T-helper 2 cell treated with Interferon-gamma antibody and Interleukin-4, amounts not matched to agents 5 μg/mL and 100 μg/mL, for 36 hours (primary cell): ENCODE measurements around the gene ZNF746.
"Not testable (repeated sequence)": the region's sequence is repeated elsewhere in the genome, so short reads cannot be mapped to it uniquely, and the experiment has no call there.

Experiments
- DNase-seq: peaks from one replicate; pipeline ENCODE4 v3.0.0; 2021; ENCODE audit warnings: low spot score
- H3K27ac Mint-ChIP-seq: one replicate; pipeline ENCODE4 v1.8.0; 2021; ENCODE audit warnings: mild to moderate bottlenecking, mixed read lengths
- H3K27me3 Mint-ChIP-seq: one replicate; pipeline ENCODE4 v1.8.0; 2021; ENCODE audit warnings: low read depth, mixed read lengths
- H3K36me3 Mint-ChIP-seq: one replicate; pipeline ENCODE4 v1.8.0; 2021; ENCODE audit warnings: low read depth, mixed read lengths
- H3K4me1 Mint-ChIP-seq: one replicate; pipeline ENCODE4 v1.8.0; 2021; ENCODE audit warnings: low read depth, mixed read lengths
- H3K4me3 Mint-ChIP-seq: one replicate; pipeline ENCODE4 v1.8.0; 2022; ENCODE audit warnings: mild to moderate bottlenecking, moderate library complexity, mixed read lengths
- H3K9me3 Mint-ChIP-seq: one replicate; pipeline ENCODE4 v1.8.0; 2021; ENCODE audit warnings: mixed read lengths

Gene ZNF746

DNA sequence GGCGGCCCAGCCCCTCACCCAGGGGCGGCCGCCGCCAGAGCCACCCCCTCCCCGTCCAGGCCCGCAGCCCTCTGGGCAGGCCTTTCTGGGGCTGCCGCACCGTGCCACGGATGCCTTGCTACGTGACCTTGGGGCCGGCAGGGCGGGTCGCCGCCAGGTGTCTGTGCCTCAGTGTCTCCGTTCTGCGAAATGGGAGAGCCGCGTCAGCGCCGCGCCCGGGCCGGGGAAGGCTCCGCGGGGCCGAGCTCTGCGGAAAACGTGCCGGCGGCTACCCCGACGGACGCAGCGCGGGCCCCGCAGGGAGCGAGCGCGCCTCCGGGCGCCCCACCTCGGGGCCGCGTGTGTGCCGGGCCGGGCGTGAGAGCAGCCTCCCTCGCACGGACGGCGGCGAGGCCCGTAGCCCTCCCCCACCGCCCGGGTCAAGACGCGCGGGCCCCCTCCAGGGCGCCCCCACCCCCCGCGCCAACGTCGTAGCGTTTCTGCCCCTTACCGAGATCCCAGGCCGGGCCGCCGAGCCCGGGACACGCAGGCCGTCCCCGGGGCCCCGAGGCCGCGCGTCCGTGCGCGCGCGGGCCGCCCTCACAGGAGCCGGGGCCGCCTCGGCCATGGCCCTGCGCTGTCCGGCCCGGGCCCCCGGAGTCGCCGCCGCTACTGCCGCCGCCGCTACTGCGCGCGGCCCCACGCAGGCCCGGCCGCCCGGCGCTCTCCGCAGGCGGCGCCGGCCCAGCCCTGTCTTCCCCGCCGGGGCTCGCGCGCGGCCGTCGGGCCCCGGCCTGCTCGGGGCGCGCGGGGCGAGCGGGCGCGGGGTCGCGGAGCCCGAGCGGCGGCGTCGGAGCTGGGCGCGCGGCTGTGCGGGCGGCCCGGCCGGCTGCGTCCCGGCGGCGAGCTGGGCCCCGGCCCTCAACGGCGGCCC lies 37.8 kb downstream of the ZNF746 start:
- Mint-ChIP-seq H3K36me3 (peaks cover under 1% of the 10 kb centered on the region), H3K9me3 (no peaks in the 10 kb centered on the region), H3K27me3 (peaks cover 16% of the 10 kb centered on the region), H3K4me1 (peaks cover 18% of the 10 kb centered on the region), H3K4me3 (no peak overlapping the region), H3K27ac (no peak overlapping the region)
- DNase-seq = peak; percentile 34

DNA sequence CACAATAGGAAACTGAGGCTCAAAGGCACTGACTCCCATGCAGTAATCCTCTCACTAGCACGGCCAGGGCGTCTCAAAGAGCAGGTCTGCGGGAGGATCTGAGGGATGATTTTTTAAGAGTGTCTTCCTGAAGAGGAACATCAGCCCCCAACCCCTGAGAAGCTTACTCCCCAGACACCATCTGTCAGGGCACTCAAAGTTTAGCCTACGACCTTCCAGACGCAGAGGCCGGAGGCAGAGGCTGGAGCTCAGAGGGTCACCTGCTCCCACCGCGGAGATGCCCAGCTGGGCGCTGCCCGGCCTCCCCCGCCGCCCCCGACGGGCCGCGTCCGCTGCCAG lies 38.4 kb downstream of the ZNF746 start:
- H3K27ac Mint-ChIP-seq = no peak overlapping the region
- peak overlapping the region; percentile 75 for H3K4me3 Mint-ChIP-seq
- H3K4me1 Mint-ChIP-seq = peaks cover 18% of the 10 kb centered on the region
- peaks cover 12% of the 10 kb centered on the region for H3K27me3 Mint-ChIP-seq
- H3K36me3 Mint-ChIP-seq = peaks cover 2% of the 10 kb centered on the region
- no peak for DNase-seq
- H3K9me3 Mint-ChIP-seq = no peaks in the 10 kb centered on the region

DNA sequence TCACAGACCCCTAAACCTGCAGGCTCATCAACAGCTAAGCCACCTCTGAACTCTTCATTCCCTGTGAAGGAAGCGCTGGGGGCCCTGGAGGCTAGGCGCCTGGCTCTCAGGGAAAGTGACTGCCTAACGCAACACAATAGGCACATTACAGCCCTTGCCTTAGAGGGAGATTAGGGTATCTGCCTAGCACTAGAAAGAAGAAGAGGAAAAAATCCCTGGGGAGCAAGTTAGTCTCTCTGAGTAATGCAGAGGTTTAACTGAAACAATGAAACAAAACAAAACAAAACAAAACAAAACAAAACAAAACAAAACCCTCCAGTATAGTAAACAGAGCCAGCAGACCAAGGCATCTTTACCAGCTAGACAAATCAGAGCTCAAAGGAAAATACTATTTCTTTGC lies 39.4 kb downstream of the ZNF746 start:
- H3K27ac Mint-ChIP-seq = no peak overlapping the region
- peak overlapping the region; percentile 75 for H3K4me3 Mint-ChIP-seq
- peaks cover 18% of the 10 kb centered on the region for H3K4me1 Mint-ChIP-seq
- H3K27me3 Mint-ChIP-seq = peaks cover 8% of the 10 kb centered on the region
- H3K9me3 Mint-ChIP-seq = no peaks in the 10 kb centered on the region
- H3K36me3 Mint-ChIP-seq = peaks cover 5% of the 10 kb centered on the region
- DNase-seq = no peak

DNA sequence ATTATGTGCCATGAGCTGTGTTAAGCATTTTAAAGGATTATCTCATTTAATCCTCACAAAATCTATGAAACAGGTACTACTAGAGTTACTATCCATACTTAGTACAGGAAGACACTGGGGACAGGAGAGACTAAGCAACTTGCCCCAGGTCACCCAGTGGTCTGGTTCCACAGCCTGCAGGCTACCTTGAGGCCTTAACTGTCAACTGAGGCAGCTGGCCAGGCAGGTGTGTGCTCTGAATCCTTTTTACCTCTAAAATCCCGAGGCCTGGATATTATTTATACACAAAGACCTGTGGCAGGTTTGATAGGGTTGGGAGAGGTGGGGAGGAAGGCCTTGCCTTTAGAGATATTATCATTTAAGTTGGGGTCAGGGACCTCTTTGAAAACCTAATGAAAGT lies 39.8 kb downstream of the ZNF746 start:
- Mint-ChIP-seq H3K4me1 (peaks cover 18% of the 10 kb centered on the region), H3K36me3 (peaks cover 5% of the 10 kb centered on the region), H3K9me3 (no peaks in the 10 kb centered on the region), H3K27ac (no peak overlapping the region), H3K4me3 (no peak overlapping the region), H3K27me3 (peaks cover 8% of the 10 kb centered on the region)
- DNase-seq = no peak

DNA sequence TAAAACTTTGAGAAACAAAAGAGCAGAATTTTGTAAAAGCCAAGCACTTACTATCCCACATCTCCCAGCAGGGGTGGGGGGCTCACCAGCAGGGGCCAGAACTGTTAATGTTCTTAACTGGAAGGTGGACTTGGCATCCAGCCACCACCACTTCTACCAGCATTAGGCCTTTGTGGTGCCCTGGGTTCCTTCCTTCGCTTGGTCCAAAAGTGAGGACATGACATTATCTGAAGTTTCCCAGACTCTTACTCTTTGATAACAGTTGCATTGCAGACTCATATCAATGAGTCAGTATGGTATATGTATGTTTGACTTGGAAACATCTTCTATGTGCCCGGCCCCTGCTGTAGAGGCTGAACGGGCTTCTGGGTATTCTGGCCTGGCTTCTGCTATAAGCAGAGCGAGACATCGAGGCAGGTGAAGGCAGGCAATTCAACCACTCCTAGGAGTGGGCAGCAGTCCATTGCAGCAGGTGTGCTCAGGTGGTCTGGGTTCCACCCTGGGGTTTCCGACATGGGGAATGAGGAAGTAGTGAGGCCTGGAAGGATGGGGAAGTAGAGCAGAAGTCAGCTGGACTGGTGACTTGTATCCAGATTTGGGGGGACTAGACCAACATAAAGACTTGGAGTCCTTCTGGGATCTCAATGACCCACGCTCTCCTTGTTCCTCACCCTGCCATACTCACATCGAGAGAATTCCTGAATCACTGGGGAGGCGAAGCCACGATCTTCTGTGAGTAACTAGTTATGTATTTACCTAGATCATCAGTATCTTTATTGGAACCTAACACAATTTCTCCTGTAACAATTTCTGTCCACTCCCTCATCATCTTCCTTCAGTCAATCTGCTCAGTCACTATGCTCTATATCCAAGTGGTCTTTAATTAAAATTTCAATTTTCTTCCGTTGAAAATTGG lies 40.8 kb downstream of the ZNF746 start:
- H3K4me3 Mint-ChIP-seq = no peak overlapping the region
- H3K27ac Mint-ChIP-seq = no peak overlapping the region
- H3K4me1 Mint-ChIP-seq = peaks cover 18% of the 10 kb centered on the region

DNA sequence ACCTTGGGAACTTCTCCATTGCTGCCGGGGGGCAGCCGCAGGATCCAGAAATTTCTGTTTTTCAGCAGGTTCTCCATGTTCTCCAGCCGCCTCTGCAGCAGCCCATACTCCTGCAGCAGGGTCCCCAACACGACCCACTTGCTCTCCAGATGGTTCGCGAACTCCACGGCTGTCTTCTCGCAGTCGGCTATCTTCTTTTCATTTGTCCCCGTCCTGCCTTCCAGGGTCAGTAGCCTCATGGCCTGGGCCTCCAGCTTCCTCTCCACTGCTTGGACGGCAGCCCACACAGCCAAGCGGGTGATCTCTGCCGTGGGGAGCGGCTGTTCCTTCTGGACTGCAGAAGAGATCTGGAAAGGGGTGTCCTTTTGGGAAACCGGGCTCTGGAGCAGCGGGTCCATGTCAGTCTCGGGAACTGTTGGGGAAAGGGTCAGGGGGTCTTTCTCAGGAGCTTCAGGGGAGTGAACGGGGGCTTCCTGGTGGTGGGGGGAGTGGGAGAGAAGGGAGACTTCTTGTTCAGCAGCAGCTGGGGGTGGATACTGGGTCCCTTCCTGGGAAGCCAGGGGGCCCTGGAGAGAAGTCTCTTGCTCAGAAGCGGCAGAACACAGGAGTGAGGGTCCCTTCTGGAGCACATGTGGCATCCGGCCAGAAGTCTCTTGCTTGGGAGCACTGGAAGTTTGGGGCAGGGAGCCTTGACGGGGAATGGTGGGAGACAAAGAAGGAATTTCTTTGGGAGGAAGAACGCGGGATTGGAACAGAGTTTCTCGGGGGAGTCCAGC lies 42.2 kb downstream of the ZNF746 start:
- H3K27ac Mint-ChIP-seq = no peak overlapping the region
- no peaks in the 10 kb centered on the region for H3K9me3 Mint-ChIP-seq
- H3K4me3 Mint-ChIP-seq = no peak overlapping the region

More for the DNA sequence above, 40.8 kb downstream of the ZNF746 start:
- Mint-ChIP-seq H3K36me3 (peaks cover 5% of the 10 kb centered on the region), H3K27me3 (peaks cover 4% of the 10 kb centered on the region), H3K9me3 (no peaks in the 10 kb centered on the region)
- DNase-seq = no peak

DNA sequence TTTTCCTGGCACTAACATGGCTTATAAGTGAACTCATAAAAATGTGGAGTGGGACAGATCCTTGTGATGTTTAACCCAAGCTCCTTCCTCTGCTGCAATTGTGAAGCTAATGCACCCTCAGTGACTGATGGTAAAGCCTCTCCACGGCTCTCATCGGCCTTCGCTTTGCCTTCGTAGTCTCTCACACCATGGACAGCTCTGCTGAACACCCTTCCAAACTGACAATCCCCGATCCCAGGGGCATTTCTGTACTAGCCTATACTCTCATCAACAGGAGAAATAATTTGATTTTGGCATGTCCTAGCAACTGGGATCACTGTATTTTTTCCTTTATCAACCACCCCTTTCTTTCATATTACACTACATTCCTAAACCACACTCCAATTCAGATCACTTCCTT lies 42.9 kb downstream of the ZNF746 start:
- H3K27me3 Mint-ChIP-seq = no peaks in the 10 kb centered on the region
- no peak overlapping the region for H3K4me3 Mint-ChIP-seq
- DNase-seq = no peak
- peaks cover 19% of the 10 kb centered on the region for H3K36me3 Mint-ChIP-seq
- peaks cover 13% of the 10 kb centered on the region for H3K4me1 Mint-ChIP-seq
- no peaks in the 10 kb centered on the region for H3K9me3 Mint-ChIP-seq
- no peak overlapping the region for H3K27ac Mint-ChIP-seq

More for the DNA sequence above, 42.2 kb downstream of the ZNF746 start:
- no peak for DNase-seq
- Mint-ChIP-seq H3K27me3 (no peaks in the 10 kb centered on the region), H3K36me3 (peaks cover 13% of the 10 kb centered on the region), H3K4me1 (peaks cover 13% of the 10 kb centered on the region)

DNA sequence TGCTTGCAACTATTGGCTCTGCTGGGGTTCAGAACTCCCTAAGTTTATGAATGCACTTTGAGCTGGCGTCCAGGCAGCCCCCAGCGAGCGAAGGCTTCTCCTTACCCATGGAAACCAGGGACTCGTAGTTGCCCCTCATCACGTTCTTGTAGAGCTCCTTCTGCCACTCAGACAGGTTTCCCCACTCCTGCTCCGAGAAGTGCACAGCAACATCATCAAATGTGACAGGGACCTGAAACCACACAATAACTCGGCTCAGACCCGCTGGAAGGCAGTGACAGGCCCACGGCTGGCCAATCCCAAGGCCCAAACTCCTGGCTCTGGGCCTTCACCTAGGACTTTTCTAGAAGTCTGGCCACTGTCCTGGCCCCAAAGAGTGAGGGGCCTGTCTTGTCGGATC lies 43.6 kb downstream of the ZNF746 start:
- no peaks in the 10 kb centered on the region for H3K9me3 Mint-ChIP-seq
- no peak for DNase-seq
- H3K4me1 Mint-ChIP-seq = peaks cover 11% of the 10 kb centered on the region
- peaks cover 22% of the 10 kb centered on the region for H3K36me3 Mint-ChIP-seq
- no peak overlapping the region for H3K27ac Mint-ChIP-seq
- no peaks in the 10 kb centered on the region for H3K27me3 Mint-ChIP-seq
- no peak overlapping the region for H3K4me3 Mint-ChIP-seq

DNA sequence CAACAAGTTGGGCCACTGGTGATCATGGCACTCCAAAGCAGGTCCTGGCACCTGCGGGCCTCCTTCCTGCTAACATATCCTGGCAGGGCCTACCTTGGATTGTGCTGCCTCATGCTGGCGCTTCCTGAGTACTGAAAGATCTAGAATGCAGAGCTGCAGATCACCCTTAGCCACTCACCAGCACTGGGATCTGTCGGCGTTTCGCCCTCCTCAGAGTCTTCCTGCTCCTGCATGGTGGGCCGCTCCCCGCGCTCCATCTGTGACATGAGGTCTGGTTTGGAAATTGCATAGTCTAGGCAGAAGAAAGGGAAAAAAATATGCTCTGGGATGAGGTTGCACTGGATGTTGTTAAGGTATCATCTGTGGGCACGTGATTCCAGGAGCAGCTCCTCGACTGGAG lies 46.8 kb downstream of the ZNF746 start:
- Mint-ChIP-seq H3K9me3 (no peaks in the 10 kb centered on the region), H3K36me3 (peaks cover 36% of the 10 kb centered on the region)

DNA sequence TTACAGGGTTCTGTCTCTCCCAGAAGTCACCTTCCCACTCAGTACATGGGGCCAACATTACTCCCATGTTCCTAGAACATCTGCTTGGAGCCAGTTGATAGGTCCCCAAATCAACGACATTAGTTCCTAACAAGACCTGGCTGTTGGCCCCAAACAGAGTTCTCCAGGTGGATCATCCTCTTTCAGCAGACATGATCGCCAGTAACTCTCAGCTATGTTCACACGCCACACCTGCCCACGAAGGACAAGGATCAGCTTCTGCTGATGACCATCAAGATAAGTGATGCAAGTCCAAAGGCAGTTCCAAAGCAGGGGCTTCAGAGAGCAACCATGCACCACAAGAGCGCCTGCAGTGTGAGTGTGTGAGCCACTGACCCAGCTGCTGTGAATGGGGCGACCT lies 47.7 kb downstream of the ZNF746 start:
- no peaks in the 10 kb centered on the region for H3K9me3 Mint-ChIP-seq
- H3K27me3 Mint-ChIP-seq = no peaks in the 10 kb centered on the region
- DNase-seq = no peak
- no peak overlapping the region for H3K4me3 Mint-ChIP-seq
- peaks cover 41% of the 10 kb centered on the region for H3K36me3 Mint-ChIP-seq
- no peak overlapping the region for H3K27ac Mint-ChIP-seq
- no peaks in the 10 kb centered on the region for H3K4me1 Mint-ChIP-seq

More for the DNA sequence above, 46.8 kb downstream of the ZNF746 start:
- no peak overlapping the region for H3K27ac Mint-ChIP-seq
- H3K27me3 Mint-ChIP-seq = no peaks in the 10 kb centered on the region
- H3K4me3 Mint-ChIP-seq = no peak overlapping the region
- DNase-seq = no peak
- no peaks in the 10 kb centered on the region for H3K4me1 Mint-ChIP-seq

DNA sequence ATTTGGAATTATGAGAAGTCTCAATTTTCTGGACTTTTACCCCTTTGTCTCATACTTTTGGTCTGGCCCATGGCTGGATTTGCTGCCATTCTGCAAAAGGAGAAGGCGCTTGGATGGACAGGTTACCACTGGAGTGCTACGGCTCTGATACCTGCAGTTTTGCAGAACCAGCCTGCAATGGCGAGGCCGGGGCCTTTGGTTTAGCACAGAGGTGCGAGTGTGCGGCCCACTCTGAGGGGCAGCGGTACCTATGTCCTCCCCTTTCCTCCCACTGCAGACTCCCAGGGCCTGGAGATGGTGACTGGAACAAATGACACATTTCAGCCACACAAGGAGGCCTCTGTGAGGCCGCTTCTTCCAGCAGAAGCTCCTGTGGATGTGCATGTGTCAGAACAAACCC lies 48.6 kb downstream of the ZNF746 start:
- peaks cover 43% of the 10 kb centered on the region for H3K36me3 Mint-ChIP-seq
- no peak for DNase-seq
- H3K27ac Mint-ChIP-seq = no peak overlapping the region
- no peak overlapping the region for H3K4me3 Mint-ChIP-seq
- no peaks in the 10 kb centered on the region for H3K9me3 Mint-ChIP-seq
- H3K4me1 Mint-ChIP-seq = no peaks in the 10 kb centered on the region
- H3K27me3 Mint-ChIP-seq = no peaks in the 10 kb centered on the region

DNA sequence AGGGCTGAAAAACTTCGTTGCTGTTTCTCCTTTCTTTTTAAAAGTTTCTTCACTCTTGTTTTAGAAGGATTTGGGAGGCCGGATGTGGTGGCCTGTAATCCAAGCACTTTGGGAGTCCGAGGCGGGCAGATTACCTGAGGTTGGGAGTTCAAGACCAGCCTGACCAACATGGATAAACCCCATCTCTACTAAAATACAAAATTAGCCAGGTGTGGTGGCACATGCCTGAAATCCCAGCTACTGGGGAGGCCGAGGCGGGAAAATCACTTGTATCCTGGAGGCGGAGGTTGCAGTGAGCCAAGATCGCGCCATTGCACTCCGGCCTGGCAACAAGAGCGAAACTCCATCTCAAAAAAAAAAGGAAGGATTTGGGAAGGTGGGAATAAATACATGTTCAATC lies 51.6 kb downstream of the ZNF746 start:
- not testable (repeated sequence) for H3K9me3 Mint-ChIP-seq, H3K27me3 Mint-ChIP-seq, DNase-seq, H3K4me1 Mint-ChIP-seq, H3K27ac Mint-ChIP-seq, H3K4me3 Mint-ChIP-seq
- peaks cover 43% of the 10 kb centered on the region for H3K36me3 Mint-ChIP-seq

DNA sequence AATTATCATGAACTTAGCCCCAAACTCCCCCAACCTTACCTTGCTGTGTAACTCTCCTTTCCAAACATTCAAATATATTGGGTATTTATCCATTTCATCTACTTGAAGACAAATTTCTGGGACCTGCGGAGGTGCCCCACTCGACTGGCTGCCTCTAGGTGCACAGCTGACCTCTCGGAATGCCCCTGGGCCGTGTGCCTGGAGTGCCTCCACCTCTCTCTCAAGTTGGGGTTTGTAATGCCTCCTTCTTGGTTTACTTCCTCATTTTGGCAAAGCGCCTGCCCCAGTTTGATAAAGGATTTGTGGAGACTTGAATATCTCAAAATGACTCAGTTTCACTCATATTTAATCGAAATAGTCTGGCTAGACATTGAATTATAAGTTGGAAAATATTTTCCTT lies 53.3 kb downstream of the ZNF746 start:
- Mint-ChIP-seq H3K4me1 (peaks cover 9% of the 10 kb centered on the region), H3K36me3 (peaks cover 36% of the 10 kb centered on the region), H3K4me3 (no peak overlapping the region), H3K9me3 (no peaks in the 10 kb centered on the region), H3K27ac (no peak overlapping the region), H3K27me3 (no peaks in the 10 kb centered on the region)
- no peak for DNase-seq
